Progenitor cell of endocrine pancreas (in vitro differentiated cells): Measurements from ENCODE around the gene FREM1. TPM values are rescaled to one million over a fixed set of nuclear protein-coding genes. Genes with fewer than 3 reads are reported as not detected.

Experiments
- DNase-seq: peaks from one replicate; pipeline ENCODE4 v3.0.0; 2021; ENCODE audit warnings: low spot score; ENCODE audit not compliant: unreplicated experiment
- H3K27ac Mint-ChIP-seq: 2 replicates; pipeline ENCODE4 v1.8.0; 2021; ENCODE audit warnings: mild to moderate bottlenecking, moderate library complexity, mixed read lengths
- H3K27me3 Mint-ChIP-seq: 2 replicates; pipeline ENCODE4 v1.8.0; 2021; ENCODE audit warnings: mixed read lengths
- H3K36me3 Mint-ChIP-seq: 2 replicates; pipeline ENCODE4 v1.8.0; 2022; ENCODE audit warnings: mixed read lengths; ENCODE audit not compliant: insufficient read depth
- H3K4me1 Mint-ChIP-seq: 2 replicates; pipeline ENCODE4 v1.8.0; 2021; ENCODE audit warnings: low read depth, mixed read lengths
- H3K4me3 Mint-ChIP-seq: 2 replicates; pipeline ENCODE4 v1.8.0; 2021; ENCODE audit warnings: low read depth, mild to moderate bottlenecking, moderate library complexity, mixed read lengths
- H3K9me3 Mint-ChIP-seq: 2 replicates; pipeline ENCODE4 v1.8.0; 2021; ENCODE audit warnings: low read depth, mixed read lengths
- total RNA-seq: library from RNA; stranded (reverse); gene quantifications from 2 replicates; pipeline ENCODE4 v1.2.1, GENCODE V29; 2021
- TF ChIP-seq, protein P1 (sequence below): fragments of 200-600 bp; sonication (generic); IDR thresholded peaks from one replicate; pipeline ENCODE4 v1.5.0; 2021; ENCODE audit warnings: antibody characterized with exemption, mild to moderate bottlenecking; ENCODE audit not compliant: unreplicated experiment

FREM1 gene
- total RNA-seq, 1 donor from 2014 or later, result 11.4 TPM

- DNase-seq, result no peak
- no peak overlapping the region for H3K27ac Mint-ChIP-seq
- H3K36me3 Mint-ChIP-seq, result no peaks in the 10 kb centered on the region
- H3K9me3 Mint-ChIP-seq, result no peaks in the 10 kb centered on the region
- no peaks in the 10 kb centered on the region for H3K4me1 Mint-ChIP-seq
- TF ChIP-seq, protein P1, sequence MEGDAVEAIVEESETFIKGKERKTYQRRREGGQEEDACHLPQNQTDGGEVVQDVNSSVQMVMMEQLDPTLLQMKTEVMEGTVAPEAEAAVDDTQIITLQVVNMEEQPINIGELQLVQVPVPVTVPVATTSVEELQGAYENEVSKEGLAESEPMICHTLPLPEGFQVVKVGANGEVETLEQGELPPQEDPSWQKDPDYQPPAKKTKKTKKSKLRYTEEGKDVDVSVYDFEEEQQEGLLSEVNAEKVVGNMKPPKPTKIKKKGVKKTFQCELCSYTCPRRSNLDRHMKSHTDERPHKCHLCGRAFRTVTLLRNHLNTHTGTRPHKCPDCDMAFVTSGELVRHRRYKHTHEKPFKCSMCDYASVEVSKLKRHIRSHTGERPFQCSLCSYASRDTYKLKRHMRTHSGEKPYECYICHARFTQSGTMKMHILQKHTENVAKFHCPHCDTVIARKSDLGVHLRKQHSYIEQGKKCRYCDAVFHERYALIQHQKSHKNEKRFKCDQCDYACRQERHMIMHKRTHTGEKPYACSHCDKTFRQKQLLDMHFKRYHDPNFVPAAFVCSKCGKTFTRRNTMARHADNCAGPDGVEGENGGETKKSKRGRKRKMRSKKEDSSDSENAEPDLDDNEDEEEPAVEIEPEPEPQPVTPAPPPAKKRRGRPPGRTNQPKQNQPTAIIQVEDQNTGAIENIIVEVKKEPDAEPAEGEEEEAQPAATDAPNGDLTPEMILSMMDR, result no peak
- H3K27me3 Mint-ChIP-seq, result peaks cover 12% of the 10 kb centered on the region
- H3K4me3 Mint-ChIP-seq, result no peak overlapping the region
Observed at GRCh38 chr9:14730461-14730898, 179.7 kb downstream of the FREM1 start.

DNA sequence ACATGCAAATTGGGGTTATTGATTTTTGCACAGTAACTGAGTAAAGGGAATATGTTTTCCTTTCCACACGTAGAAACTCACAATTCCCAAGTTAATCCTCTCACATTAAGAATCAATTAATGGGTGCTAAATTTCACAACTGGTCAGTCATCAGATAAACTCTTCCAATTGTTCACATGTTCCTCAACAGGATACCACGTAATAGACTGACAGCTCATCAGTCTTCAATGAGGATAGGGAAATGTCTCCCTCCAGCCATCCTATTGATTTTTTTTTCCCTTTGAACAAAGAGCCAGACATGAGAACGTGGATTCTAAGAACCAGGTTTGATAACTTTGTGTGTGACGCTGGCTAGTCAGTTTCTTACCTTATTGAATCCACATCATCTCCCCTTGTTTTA, 186.9 kb downstream of the FREM1 start:
- Mint-ChIP-seq H3K9me3 (no peaks in the 10 kb centered on the region), H3K36me3 (no peaks in the 10 kb centered on the region), H3K27ac (no peak overlapping the region), H3K4me1 (peaks cover 16% of the 10 kb centered on the region), H3K4me3 (no peak overlapping the region), H3K27me3 (peaks cover 47% of the 10 kb centered on the region)
- DNase-seq, result no peak
- TF ChIP-seq, protein P1, result no peak

GRCh38 chr9:14722391-14723035, 187.7 kb downstream of the FREM1 start, which contains the start of gene CER1:
TSS of gene CER1 (minus strand) at chr9:14722733. CDS start at chr9:14722672, 61 bp downstream.
- H3K36me3 Mint-ChIP-seq, result no peaks in the 10 kb centered on the region
- TF ChIP-seq, protein P1, result no peak
- DNase-seq, result no peak
- no peak within 1 kb of the TSS for H3K4me3 Mint-ChIP-seq
- H3K27ac Mint-ChIP-seq, result no peak within 1 kb of the TSS
- peaks cover 16% of the 10 kb centered on the region for H3K4me1 Mint-ChIP-seq
- H3K9me3 Mint-ChIP-seq, result no peaks in the 10 kb centered on the region
- peaks cover 42% of the 10 kb centered on the region for H3K27me3 Mint-ChIP-seq

DNA sequence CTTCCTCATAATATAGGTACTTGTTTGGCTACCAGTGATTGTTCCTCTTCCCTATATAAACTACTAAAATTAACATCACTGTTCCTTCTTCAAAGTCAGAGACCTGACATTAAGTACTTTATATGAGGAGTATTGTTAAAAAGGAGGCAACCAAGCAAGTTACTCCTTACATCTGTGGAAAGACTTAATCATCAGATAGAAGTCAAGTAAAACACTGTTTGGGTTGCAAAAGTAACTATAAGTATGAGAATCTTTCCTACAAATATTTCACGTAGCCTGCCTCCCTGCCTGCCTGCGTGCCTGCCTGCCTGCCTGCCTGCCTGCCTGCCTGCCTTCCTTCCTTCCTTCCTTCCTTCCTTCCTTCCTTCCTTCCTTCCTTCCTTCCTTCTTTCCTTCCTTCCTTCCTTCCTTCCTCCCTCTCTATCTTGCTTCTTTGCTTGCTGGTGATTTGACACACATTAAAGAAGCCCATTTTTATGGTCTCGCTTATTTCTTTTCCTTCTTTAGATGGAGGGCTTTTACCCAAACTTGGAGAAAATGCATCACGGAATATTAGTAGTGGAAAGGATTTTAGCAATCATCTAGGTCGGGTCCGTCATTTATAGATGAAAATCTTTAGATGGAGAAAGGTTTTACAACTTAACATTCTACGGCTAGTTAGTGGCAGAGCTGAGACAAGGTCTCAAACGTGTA, 190.9 kb downstream of the FREM1 start:
- TF ChIP-seq, protein P1, result no peak
- H3K36me3 Mint-ChIP-seq, result no peaks in the 10 kb centered on the region
- H3K9me3 Mint-ChIP-seq, result no peaks in the 10 kb centered on the region
- DNase-seq, result no peak
- H3K27me3 Mint-ChIP-seq, result peaks cover 39% of the 10 kb centered on the region
- H3K27ac Mint-ChIP-seq, result no peak overlapping the region
- H3K4me1 Mint-ChIP-seq, result peaks cover 16% of the 10 kb centered on the region
- no peak overlapping the region for H3K4me3 Mint-ChIP-seq

DNA sequence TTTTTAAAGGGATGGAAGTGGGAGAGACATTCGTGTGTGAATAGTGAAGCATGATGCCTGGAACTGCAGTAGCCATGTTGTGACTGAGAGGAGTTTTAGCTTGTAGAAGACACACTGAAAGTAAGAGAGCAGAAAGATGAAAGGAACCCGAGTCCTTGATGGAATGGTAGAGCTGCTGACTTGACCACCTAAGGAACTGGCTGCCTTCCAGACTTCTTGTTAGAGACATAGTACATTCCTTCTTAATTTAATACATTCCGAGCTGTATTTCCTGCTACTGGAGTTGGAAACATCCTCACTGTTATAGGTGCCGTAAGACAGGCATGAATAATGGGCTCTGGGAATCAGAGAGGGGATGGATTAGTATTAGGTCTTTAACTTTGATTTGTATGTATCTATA, 195.1 kb downstream of the FREM1 start:
- H3K9me3 Mint-ChIP-seq, result peaks cover 4% of the 10 kb centered on the region
- H3K27ac Mint-ChIP-seq, result no peak overlapping the region
- TF ChIP-seq, protein P1, result no peak
- H3K4me3 Mint-ChIP-seq, result no peak overlapping the region
- H3K27me3 Mint-ChIP-seq, result peaks cover 8% of the 10 kb centered on the region
- DNase-seq, result no peak
- H3K4me1 Mint-ChIP-seq, result no peaks in the 10 kb centered on the region
- no peaks in the 10 kb centered on the region for H3K36me3 Mint-ChIP-seq
